Measurements from ENCODE around the gene C1S. TPM values are rescaled to one million over a fixed set of nuclear protein-coding genes. Genes with fewer than 3 reads are reported as not detected.
"Not testable (repeated sequence)": the region's sequence is repeated elsewhere in the genome, so short reads cannot be mapped to it uniquely, and the experiment has no call there.

C1S gene
- total and polyA plus RNA-seq, 2 donors (not counting 1 experiment from before 2014, with no cell fraction given) = 0.21 to 0.64 TPM

GRCh38 chr12:7049973-7050372 lies 10.5 kb upstream of the C1S start:
- H3K9me3 ChIP-seq (ENCODE audit: control extremely low read depth in 1 of 3, control insufficient read depth in 2 of 3, insufficient read depth in 1 of 3, low read length in 2 of 3); H3K27me3 ChIP-seq (replicated peaks in 1 of 4; ENCODE audit: control extremely low read depth in 1 of 4, control insufficient read depth in 3 of 4, insufficient read depth in 4 of 4, low read length in 3 of 4); H3K4me3 ChIP-seq (ENCODE audit: control extremely low read depth in 1 of 5, extremely low read depth in 1 of 5, insufficient read depth in 1 of 5, low read depth in 2 of 5, low read length in 4 of 5); H3K4me3 Mint-ChIP-seq; H3K4me2 ChIP-seq (replicated peaks; ENCODE audit: low read depth, low read length, poor library complexity, severe bottlenecking); DNase-seq; H3K9ac ChIP-seq (ENCODE audit: low read length); H3K4me1 ChIP-seq (ENCODE audit: control insufficient read depth in 2 of 2, insufficient read depth in 2 of 2, low read length in 2 of 2); H2AFZ ChIP-seq (ENCODE audit: insufficient read depth, low read depth, low read length, poor library complexity, severe bottlenecking); intact Hi-C loops (cut with micrococcal nuclease); ATAC-seq (ENCODE audit: low read depth); H3K27ac Mint-ChIP-seq; H4K20me1 ChIP-seq (ENCODE audit: control insufficient read depth, insufficient read depth, low read length, poor library complexity, severe bottlenecking); H3K27ac ChIP-seq (ENCODE audit: low read length in 2 of 2); CTCF ChIA-PET; H3K4me1 Mint-ChIP-seq; POLR2A ChIA-PET; H3K36me3 ChIP-seq (replicated peaks in 1 of 2; ENCODE audit: control extremely low read depth in 1 of 2, control insufficient read depth in 1 of 2, extremely low read depth in 1 of 2, insufficient read depth in 2 of 2, low read length in 1 of 2); H3K79me2 ChIP-seq (ENCODE audit: control insufficient read depth, insufficient read depth, low read length); H3K9me3 Mint-ChIP-seq (ENCODE audit: insufficient read depth): not testable (repeated sequence)
- H3K27me3 Mint-ChIP-seq = peaks cover 29% of the 10 kb centered on the region
- 100% methylated on average over 1 of the region's 3 CpGs for WGBS (ENCODE audit: insufficient coverage)

GRCh38 chr12:7054925-7055324 lies 5.6 kb upstream of the C1S start:
- peaks cover 0 to 15% (median 2%) of the 10 kb centered on the region in 4 experiments for H3K27me3 ChIP-seq (replicated peaks in 1 of 4; ENCODE audit: control extremely low read depth in 1 of 4, control insufficient read depth in 3 of 4, insufficient read depth in 4 of 4, low read length in 3 of 4)
- H2AFZ ChIP-seq (ENCODE audit: insufficient read depth, low read depth, low read length, poor library complexity, severe bottlenecking) = no peak overlapping the region
- whole genome bisulfite sequencing (ENCODE audit: insufficient coverage) = 100% methylated on average over 1 of the region's 4 CpGs
- no peaks in the 10 kb centered on the region for H3K36me3 ChIP-seq (replicated peaks in 1 of 2; ENCODE audit: control extremely low read depth in 1 of 2, control insufficient read depth in 1 of 2, extremely low read depth in 1 of 2, insufficient read depth in 2 of 2, low read length in 1 of 2)
- intact Hi-C loops (cut with micrococcal nuclease) = no loop called here
- no peak overlapping the region for H3K4me2 ChIP-seq (replicated peaks; ENCODE audit: low read depth, low read length, poor library complexity, severe bottlenecking)
- H3K27me3 Mint-ChIP-seq = peaks cover 63% of the 10 kb centered on the region
- CTCF ChIA-PET = no interaction called here
- H3K79me2 ChIP-seq (ENCODE audit: control insufficient read depth, insufficient read depth, low read length) = no peaks in the 10 kb centered on the region
- H4K20me1 ChIP-seq (ENCODE audit: control insufficient read depth, insufficient read depth, low read length, poor library complexity, severe bottlenecking) = no peaks in the 10 kb centered on the region
- ATAC-seq (ENCODE audit: low read depth) (no peak), DNase-seq (no peak)
- H3K9me3 Mint-ChIP-seq (ENCODE audit: insufficient read depth) = no peaks in the 10 kb centered on the region
- H3K27ac Mint-ChIP-seq = no peak overlapping the region
- POLR2A ChIA-PET = interaction anchor here (0.7 kb wide), 1 partner anchor 26 kb away, joined by 3 read pairs; no protein-coding TSS in a partner anchor
- no peak overlapping the region for H3K27ac ChIP-seq (ENCODE audit: low read length in 2 of 2)
- no peaks in the 10 kb centered on the region for H3K4me1 ChIP-seq (ENCODE audit: control insufficient read depth in 2 of 2, insufficient read depth in 2 of 2, low read length in 2 of 2)
- H3K9me3 ChIP-seq (ENCODE audit: control extremely low read depth in 1 of 3, control insufficient read depth in 2 of 3, insufficient read depth in 1 of 3, low read length in 2 of 3) = no peaks in the 10 kb centered on the region
- no peak overlapping the region for H3K4me3 Mint-ChIP-seq
- H3K9ac ChIP-seq (ENCODE audit: low read length) = no peak overlapping the region
- TF ChIP-seq CTCF (IDR thresholded peaks at IDR 0.05) = no peak
- no peak for TF ChIP-seq EZH2 (IDR thresholded peaks at IDR 0.05; ENCODE audit: borderline replicate concordance, insufficient read depth, low read depth, low read length, poor library complexity, severe bottlenecking)
- no peaks in the 10 kb centered on the region for H3K4me1 Mint-ChIP-seq
- no peak overlapping the region for H3K4me3 ChIP-seq (ENCODE audit: control extremely low read depth in 1 of 5, extremely low read depth in 1 of 5, insufficient read depth in 1 of 5, low read depth in 2 of 5, low read length in 4 of 5)

GRCh38 chr12:7055736-7056135 lies 4.8 kb upstream of the C1S start:
- H3K9me3 ChIP-seq (ENCODE audit: control extremely low read depth in 1 of 3, control insufficient read depth in 2 of 3, insufficient read depth in 1 of 3, low read length in 2 of 3); H3K9me3 Mint-ChIP-seq (ENCODE audit: insufficient read depth); H3K36me3 ChIP-seq (replicated peaks in 1 of 2; ENCODE audit: control extremely low read depth in 1 of 2, control insufficient read depth in 1 of 2, extremely low read depth in 1 of 2, insufficient read depth in 2 of 2, low read length in 1 of 2); H3K4me3 ChIP-seq (ENCODE audit: control extremely low read depth in 1 of 5, extremely low read depth in 1 of 5, insufficient read depth in 1 of 5, low read depth in 2 of 5, low read length in 4 of 5); H3K4me2 ChIP-seq (replicated peaks; ENCODE audit: low read depth, low read length, poor library complexity, severe bottlenecking); DNase-seq; H2AFZ ChIP-seq (ENCODE audit: insufficient read depth, low read depth, low read length, poor library complexity, severe bottlenecking); intact Hi-C loops (cut with micrococcal nuclease); H3K4me3 Mint-ChIP-seq; H3K9ac ChIP-seq (ENCODE audit: low read length); H3K4me1 Mint-ChIP-seq; H4K20me1 ChIP-seq (ENCODE audit: control insufficient read depth, insufficient read depth, low read length, poor library complexity, severe bottlenecking); CTCF ChIA-PET; H3K79me2 ChIP-seq (ENCODE audit: control insufficient read depth, insufficient read depth, low read length); H3K27ac Mint-ChIP-seq; H3K27ac ChIP-seq (ENCODE audit: low read length in 2 of 2); ATAC-seq (ENCODE audit: low read depth); H3K4me1 ChIP-seq (ENCODE audit: control insufficient read depth in 2 of 2, insufficient read depth in 2 of 2, low read length in 2 of 2): not testable (repeated sequence)
- WGBS (ENCODE audit: insufficient coverage) = no CpG with 5 or more reads among the region's 2 CpGs
- POLR2A ChIA-PET = interaction anchor here (0.7 kb wide), 1 partner anchor 25 kb away, joined by 3 read pairs; no protein-coding TSS in a partner anchor
- H3K27me3 Mint-ChIP-seq = peaks cover 62% of the 10 kb centered on the region
- H3K27me3 ChIP-seq (replicated peaks in 1 of 4; ENCODE audit: control extremely low read depth in 1 of 4, control insufficient read depth in 3 of 4, insufficient read depth in 4 of 4, low read length in 3 of 4) = peaks cover 0 to 15% (median 2%) of the 10 kb centered on the region in 4 experiments
